Stimulated activated CD4-positive, alpha-beta T cell treated with anti-CD3 and anti-CD28 coated beads, Interleukin-4, amount 100 ng/mL, for 24 hours (primary cell): Measurements from ENCODE around the gene XAB2.

Experiments
- DNase-seq: peaks from one replicate; pipeline ENCODE4 v3.0.0-alpha.2; 2020

Gene XAB2

GRCh38 chr19:7629347-7630054 is at the start of gene XAB2, which contains the start of gene PET100:
Gene XAB2 (minus strand): TSS chr19:7629545. CDS start chr19:7629527, 18 bp downstream.
Gene PET100 (plus strand): TSS chr19:7629793. CDS start chr19:7629834, 41 bp downstream.
- peak; percentile 96 for DNase-seq

DNA sequence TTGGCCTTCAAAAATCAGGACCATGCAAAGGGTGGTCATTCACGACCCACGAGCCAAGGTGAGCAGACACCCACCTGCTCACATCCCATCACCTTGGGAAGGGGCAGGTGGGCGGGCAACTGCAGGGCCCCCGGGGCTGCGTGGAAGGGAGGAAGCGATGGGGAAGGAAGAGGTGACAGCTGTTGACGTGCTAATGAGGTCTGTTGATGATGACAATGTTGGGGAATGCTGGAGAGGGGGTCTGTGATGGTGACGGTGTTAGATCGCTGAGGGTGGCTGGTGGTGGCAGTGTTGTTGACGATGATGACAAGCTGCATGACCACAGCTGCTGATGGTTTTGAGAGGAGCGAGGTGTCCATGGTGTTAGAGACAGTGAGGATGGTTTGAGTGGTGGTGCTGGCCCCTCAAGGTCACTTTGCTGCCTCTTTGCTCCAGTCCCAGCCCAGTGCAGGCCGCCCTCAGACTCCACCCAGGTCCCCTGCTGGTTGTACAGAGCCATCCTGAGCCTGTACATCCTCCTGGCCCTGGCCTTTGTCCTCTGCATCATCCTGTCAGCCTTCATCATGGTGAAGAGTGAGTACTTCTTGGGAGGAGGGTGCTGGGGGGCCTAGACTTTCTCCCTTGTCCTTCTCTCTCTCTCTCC is 48.4 kb upstream of the XAB2 start:
- DNase-seq, result no peak

DNA sequence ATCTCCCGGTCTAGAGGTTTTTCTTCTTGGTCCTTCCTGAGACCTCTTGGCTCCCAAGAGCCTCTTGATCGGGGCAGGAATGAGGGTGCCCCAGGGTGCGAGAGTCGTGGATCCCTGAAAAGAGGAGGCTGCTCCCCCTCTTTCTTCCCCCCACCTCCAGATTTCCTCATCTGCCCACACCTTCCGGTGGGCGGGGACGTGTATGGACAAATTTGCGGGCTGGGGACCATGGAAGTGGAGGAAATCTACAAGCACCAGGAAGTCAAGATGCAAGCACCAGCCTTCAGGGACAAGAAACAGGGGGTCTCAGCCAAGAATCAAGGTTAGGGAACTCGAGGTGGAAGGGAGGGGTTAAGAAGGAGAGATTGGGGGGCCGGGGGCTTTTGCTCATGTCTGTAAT is 47.5 kb upstream of the XAB2 start, which contains the start of gene MCEMP1:
Gene MCEMP1, plus strand, starts transcription at position 237 of the 400 bp plus-strand sequence. Its CDS starts 31 bp downstream, at position 268.
- DNase-seq, result no peak

DNA sequence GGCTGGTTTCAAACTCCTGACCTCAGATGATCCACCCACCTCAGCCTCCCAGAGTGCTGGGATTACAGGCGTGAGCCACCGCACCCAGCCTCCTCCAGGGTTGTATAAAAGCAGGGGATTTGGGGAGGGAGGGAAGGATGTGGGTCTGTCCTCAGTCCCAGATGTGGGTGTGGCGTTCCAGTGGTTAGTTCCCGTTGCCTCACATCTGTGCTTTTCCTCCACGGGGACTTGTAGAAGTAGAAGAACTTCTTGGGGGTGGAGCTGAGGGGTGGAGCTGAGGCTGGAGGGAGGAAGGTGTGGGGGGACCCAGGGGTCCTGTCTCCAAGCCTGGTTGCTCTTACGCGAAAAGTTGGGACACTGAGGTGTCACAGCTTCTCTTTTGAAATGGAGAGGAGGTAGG is 47.0 kb upstream of the XAB2 start:
- DNase-seq, result no peak

DNA sequence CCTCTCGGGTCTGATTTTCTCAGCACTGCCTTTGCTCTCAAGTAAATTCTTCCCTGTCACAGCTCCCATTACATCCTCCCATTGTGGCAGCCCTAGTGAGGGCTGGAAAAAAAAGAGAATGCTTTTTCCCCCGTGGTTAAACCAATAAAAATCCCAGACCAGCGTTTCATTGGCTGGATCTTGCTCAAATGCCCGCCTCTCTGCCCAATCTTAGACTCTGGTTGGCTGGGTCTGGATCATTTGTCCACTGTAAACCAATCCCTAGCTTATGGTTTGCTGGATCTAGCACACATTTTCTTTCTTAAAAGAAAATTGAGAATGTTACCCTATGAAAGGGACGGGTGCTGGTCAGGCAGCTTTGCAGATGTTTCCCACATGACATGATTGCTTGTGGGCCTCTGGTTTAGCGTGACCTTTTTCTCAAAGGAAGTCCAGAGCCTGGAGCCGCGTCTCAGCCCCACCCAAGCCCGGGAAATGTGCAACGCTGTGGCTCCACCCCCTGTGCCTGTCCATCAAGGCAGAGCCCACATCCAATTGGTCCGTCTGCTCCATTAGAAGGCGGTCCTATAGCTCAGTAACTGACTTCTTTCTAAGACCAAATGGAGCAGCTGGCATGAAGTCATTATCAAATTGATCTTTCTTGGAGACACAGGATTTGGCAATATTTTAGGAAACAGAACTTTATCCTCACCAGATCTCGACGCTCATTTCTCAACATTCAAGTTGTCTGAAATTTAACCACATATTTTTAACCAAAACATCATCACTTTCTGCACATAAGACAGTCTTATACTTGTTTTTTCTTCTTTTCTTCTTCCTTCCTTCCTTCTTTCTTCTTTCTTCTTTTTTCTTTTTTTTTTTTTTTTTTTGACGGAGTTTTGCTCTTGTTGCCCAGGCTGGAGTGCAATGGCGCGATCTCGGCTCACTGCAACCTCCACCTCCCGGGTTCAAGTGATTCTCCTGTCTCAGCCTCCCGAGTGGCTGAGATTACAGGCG is 45.0 kb upstream of the XAB2 start:
- DNase-seq, result peak; percentile 27

DNA sequence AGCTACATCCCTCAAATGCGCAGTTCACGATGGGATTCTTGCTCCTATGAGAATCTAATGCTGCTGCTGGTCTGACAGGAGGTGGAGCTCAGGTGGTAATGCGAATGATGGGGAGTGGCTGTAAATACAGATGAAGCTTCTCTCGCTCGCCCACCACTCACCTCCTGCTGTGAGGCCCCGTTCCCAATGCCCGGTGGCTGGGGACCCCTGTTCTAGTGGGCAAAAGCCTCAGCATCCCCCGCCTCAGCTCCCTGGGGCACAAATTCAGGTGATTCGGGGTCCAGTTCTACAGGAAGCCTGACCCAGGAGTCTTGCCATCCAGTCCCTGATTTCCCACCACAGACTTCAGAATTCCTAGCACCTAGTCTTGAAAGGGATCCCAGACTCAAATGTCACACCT is 43.2 kb upstream of the XAB2 start:
- no peak for DNase-seq

DNA sequence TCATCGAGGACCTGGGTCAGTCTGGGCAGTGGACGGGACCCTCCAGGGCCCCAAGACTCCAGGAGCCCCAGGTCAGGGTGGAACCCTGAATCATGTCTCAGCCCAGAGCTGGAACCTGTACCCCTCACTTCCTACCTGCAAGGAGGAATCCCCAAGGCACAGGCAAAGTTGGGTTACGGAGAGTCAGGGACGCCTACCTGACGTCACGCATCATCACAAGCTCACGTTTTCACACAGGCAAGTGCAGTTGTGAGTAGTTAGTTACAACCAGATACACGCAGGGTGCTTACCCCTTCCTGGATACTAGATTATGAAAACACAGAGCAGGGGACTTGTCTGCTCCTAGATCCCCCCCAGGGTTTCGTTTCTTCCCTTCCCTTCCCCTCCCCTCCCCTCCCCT is 41.4 kb upstream of the XAB2 start:
- no peak for DNase-seq

DNA sequence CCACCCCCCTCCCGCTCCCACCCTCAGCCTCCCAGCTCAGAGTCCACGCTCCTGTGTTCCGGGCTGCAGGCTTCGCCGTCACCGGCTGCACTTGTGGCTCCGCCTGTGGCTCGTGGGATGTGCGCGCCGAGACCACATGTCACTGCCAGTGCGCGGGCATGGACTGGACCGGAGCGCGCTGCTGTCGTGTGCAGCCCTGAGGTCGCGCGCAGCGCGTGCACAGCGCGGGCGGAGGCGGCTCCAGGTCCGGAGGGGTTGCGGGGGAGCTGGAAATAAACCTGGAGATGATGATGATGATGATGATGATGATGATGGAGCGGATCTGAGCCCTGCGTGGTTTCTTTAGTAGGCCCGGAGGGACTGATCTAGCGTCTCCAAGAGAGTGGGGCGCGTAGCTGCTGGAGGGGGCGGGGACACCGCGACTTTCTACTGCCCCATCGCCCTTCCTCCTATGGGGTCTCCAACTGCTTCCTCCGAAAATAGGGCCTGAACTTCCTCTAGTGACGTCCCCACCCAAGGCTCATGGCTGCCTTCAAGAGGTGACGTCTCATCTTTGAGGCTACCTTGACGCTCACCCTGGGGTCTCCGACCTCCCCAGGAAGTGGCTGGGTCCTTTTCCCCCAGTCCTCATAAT is 40.9 kb upstream of the XAB2 start:
- no peak for DNase-seq

DNA sequence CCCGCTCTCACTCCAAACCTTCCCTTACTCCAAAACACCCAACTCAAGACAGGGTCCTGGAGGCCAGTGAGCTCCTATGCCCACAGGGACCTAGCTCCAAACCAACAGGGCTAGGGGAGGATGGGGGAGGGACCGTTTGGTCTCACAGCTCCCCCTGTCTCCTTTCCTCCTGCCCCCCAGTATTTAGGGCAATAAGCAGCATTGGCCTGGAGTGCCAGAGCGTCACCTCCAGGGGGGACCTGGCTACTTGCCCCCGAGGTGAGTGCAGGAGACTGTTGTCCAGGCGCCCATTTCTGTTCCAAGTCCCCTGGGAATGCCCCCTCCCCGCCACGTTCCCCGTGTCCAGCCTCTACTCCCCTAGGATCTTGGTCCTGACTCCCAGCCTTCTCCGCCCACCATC is 40.3 kb upstream of the XAB2 start:
- no peak for DNase-seq

GRCh38 chr19:7668842-7669241 is 39.5 kb upstream of the XAB2 start, which contains the start of gene RETN:
Gene RETN (plus strand): TSS chr19:7669049. CDS start chr19:7669327, 278 bp downstream.
- DNase-seq, result no peak

GRCh38 chr19:7665076-7665475 is 35.7 kb upstream of the XAB2 start:
- DNase-seq, result no peak

- no peak for DNase-seq
Observed at GRCh38 chr19:7663706-7664105, 34.4 kb upstream of the XAB2 start.

- no peak for DNase-seq
Observed at GRCh38 chr19:7662657-7663056, 33.3 kb upstream of the XAB2 start.

GRCh38 chr19:7661744-7662538 is 32.6 kb upstream of the XAB2 start:
- no peak for DNase-seq

- DNase-seq, result peak; percentile 56
Observed at GRCh38 chr19:7658219-7658686, 28.9 kb upstream of the XAB2 start.

DNA sequence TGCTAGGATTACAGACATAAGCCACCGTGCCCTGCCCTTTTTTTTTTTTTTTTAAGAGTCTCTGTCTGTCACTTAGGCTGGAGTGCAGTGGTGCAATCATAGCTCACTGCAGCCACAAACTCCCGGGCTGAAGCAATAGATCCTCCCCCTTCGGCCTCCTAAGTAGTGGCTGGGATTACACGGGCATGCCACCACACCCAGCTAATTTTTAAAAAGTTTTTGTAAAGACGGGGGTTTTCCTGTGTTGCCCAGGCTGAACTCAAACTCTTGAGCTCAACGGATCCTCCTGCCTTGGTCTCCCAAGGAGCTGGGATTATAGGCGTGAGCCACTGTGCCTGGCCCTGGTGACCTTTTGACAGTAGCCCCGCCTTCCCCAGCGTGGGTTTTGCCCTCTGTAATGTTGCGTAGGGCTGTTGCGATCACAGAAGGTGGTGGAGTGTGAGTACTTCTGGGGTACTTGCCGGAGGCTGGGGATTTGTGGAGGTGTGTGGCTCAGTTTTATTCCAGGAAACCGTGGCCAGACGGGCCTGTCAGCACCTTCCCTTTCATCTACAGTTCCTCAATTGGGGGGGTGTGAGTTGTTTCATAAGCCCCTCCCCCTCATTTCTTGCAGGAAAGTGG is 27.9 kb upstream of the XAB2 start:
- peak; percentile 26 for DNase-seq

DNA sequence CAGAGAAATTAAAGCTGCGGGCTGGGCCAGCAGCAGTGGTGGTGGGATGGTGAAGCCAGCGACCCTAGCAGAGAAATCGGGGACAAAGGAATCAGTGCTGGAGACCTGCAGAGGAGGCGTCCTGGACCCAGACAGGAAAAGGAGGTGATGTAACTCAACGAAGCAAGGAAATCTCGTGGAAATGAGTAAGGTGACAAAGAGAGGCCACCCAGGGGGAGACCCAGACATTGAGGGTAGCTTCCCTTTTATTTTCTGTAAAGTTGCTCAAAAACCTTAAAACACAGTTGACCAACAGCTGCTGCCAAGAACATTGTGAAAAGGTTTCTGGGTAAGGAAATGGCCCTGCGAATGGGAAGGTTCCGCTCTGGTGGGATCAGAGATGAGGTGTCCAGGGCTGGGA is 26.2 kb upstream of the XAB2 start:
- no peak for DNase-seq

DNA sequence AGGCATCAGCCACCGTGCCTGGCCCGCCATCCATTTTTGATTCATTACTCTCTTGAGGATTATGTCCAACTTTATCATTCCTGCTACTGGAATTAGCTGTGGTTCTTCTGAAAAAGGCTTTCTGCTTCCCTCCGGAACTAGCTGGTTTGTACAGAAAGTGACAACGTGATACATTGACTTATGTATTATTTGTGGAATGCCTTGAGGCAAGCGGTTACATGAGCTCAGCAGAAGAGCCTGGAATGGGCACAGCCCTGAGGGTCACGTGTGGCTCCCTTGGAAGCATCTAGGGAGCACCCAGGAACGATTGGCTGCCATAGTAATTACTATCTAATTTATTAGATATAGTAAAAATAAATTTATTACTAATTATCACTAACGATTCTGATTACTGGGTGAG is 25.1 kb upstream of the XAB2 start:
- DNase-seq, result no peak

DNA sequence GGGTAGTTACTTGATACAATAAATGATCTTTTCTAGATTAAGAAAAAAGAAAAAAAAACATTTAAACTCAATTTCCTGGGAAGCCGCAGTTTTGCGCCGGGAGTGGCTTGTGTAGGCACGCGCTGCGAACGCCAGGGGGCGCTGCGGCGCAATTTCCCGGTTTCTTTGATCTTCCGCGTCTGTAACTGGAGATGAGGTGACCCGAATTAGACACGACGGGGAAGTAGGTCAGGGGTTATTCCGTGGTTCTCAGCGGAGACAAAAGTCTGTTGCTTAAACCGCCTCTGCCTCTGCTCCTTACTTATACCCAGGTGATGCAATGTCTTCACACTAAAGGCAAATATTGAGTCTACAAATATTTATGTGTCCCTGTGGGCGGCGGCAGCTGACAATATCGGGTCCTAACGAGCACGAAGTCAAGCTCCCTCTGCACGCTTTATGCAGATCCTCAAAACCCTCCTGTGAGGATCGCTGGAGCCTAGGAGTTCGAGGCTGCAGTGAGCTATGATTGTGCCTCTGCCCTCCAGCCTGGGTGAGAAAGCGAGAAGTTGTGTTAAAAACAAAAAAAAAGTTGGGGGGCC is 22.8 kb upstream of the XAB2 start:
- peak; percentile 87 for DNase-seq

DNA sequence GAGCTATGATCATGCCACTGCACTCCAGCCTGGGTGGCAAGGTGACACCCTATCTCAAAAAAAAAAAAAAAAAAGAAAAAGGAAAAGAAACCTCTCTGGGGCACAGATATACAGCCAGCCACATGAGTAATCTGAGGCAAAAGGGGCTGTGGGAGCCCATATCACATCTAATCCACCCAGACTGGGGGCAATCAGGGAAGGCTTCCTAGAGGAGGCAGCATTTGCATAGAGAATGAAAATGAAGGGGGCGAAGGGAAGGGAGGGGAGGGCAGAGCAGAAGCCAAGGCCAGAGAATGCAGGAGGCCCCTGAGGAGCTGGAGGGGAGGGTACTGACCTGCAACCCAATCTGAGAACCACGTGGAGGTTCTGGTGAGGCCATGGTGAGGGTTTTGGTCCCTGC is 20.8 kb upstream of the XAB2 start:
- no peak for DNase-seq
